ENCODE results near the gene B3GALNT2.

The B3GALNT2 gene

DNA sequence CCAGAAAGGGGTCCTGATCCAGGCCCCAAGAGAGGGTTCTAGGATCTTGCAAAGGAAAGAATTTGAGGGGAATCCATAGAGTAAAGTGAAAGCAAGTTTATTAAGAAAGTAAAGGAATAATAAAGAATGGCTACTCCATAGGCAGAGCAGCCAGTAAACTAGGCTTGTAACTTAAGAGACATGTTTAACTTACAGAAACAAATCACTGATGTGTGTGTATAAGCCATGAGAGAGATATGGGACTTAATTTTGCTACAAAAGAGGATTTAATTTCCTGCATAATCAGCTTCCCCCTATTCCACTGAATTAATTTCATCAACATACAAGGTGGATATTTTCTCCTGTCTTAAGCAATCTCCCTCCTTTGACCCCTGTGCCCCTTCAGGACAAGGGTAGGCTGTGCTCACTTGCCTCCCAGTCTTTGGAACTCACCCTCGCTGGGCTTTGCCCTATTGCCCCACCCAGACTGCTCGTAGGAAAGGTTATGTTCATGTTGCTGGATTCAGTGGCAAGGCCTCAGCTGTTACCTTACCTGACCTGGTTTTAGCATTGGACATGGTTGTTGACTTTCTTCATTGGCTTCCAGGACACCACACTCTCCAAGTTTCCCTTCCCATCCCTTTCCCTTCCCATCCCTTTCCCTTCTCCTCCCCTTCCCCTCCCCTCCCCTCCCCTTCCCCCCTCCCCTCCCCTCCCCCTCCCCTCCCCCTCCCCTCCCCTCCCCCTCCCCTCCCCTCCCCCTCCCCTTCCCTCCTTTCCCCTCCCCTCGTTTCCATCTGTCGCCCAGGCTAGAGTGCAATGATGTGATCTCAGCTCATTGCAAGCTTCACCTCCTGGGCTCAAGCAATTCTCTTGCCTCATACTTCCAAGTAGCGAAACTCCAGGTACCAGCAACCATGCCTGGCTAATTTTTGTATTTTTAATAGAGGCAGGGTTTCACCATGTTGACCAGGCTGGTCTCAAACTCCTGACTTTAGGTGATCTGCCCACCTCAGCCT lies 92.5 kb downstream of the B3GALNT2 start:
- no peak for DNase-seq (ENCODE audit: low read depth in 1 of 2, low spot score in 1 of 2)

DNA sequence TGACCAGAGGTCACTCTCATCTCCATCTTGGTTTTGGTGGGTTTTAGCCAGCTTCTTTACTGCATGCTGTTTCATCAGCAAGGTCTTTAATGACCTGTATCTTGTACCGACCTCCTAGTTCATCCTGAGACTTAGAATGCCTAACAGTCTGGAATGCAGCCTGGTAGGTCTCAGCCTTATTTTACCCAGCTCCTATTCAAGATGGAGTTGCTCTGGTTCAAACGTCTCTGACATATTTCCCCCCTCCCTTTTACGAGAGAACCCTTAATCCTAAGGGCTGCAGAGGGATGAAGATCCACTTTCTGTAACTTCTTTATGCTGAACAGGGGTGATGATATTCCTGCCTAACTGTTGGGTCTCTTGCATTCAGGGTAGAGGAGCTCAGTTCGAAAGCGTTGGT lies 93.8 kb downstream of the B3GALNT2 start:
- no peak for DNase-seq (ENCODE audit: low read depth in 1 of 2, low spot score in 1 of 2)

- DNase-seq (ENCODE audit: low read depth in 1 of 2, low spot score in 1 of 2), result no peak
Measured at GRCh38 chr1:235409042-235409820, 95.0 kb downstream of the B3GALNT2 start.

DNA sequence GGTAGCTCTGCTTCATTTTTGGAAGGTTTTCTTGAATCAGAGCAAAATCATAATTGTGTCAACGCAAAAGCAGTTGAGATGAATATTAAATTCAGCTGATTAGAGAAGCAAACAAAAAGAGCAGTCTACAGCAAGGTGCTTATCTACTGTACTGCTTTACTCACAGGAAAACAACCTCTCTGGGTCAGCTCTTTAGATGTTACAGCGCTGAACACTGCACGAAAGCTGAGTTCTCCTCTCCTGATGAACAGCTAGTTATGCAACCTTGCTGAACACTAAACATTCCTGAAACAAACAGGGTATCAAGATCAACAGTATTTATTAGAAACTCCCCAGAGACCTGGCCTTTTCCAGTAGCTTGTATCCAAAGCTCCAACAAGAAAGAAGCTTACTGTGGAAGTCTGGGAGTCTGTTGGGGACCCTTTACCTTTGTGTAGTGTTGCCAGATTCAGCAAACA lies 95.7 kb downstream of the B3GALNT2 start:
- DNase-seq (ENCODE audit: low read depth in 1 of 2, low spot score in 1 of 2), result no peak

- no peak for DNase-seq (ENCODE audit: low read depth in 1 of 2, low spot score in 1 of 2)
Measured at GRCh38 chr1:235407419-235407818, 96.8 kb downstream of the B3GALNT2 start.

- DNase-seq (ENCODE audit: low read depth in 1 of 2, low spot score in 1 of 2), result no peak
Measured at GRCh38 chr1:235404190-235404589, 100.1 kb downstream of the B3GALNT2 start.

- no peak for DNase-seq (ENCODE audit: low read depth in 1 of 2, low spot score in 1 of 2)
Measured at GRCh38 chr1:235403593-235403992, 100.7 kb downstream of the B3GALNT2 start.

DNA sequence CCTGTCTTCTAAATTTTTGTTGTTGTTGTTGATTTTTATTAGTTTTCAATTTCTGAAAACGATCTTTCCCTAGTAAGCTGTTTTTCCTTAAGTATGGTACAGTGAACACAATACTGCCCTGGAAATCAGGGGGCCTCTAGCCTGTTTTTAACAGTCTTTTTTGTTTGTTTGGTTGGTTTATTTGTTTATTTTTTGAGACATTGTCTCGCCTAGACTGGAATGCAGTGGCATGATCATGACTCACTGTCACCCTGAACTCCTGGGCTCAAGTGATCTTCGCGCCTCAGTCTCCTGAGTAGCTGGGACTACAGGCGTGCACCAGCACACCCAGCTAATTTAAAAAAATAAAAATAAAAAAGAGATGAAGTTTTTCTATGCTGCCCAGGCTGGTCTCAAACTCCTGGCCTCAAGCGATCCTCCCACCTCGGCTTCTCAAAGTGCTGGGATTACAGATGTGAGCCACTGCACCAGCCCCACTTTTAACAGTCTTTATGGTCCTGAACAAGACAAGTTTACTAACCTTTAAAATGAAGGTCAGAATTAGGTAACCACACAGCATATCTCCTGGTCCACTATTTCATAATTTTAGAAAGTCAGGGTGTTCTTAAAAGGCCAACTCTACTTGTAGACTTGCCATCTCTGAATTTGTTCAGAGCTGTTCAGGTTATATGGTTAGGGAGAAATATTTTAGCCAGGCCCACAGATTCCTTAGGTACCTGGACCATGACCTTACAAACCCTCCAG lies 101.6 kb downstream of the B3GALNT2 start:
- DNase-seq (ENCODE audit: low read depth in 1 of 2, low spot score in 1 of 2), result no peak

DNA sequence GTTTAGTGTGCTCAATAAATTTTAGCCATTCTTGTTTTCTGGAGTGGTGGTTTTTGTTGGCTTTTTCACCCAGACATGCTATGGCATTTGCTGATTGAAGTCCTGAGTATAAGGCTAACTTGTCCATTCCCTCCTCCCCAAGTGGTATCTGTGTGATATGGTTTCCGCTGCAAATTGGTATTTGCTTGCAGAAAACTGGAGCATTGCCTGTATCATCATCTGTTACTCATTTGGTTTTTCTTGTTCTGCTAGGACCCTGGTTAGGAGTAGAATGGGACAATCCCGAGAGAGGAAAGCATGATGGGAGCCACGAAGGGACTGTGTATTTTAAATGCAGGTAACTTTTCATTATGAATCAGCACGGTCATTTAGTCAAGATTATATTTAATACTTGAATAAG lies 103.0 kb downstream of the B3GALNT2 start:
- DNase-seq (ENCODE audit: low read depth in 1 of 2, low spot score in 1 of 2), result no peak

Data from stimulated activated CD4-positive, alpha-beta T cell treated with anti-CD3 and anti-CD28 coated beads, Interleukin-15, amount 100 ng/mL, for 1 hour (primary cell).